A673 (cell line): ENCODE measurements around the gene VPS11. TPM values are rescaled to one million over a fixed set of nuclear protein-coding genes. Genes with fewer than 3 reads are reported as not detected.

Experiments
- BruUV-seq: library from RNA; stranded (reverse); fragments of 400-500 nt; replicated peaks from 2 replicates; lab custom pipeline; 2021; lab: Mats Ljungman, UMichigan
- CTCF ChIA-PET: fragments of 300-600 bp; sonication (Branson Sonifier 250); formaldehyde crosslinking; loops from one replicate; lab custom pipeline; 2022; ENCODE audit warnings: antibody characterized with exemption; lab: Charles Lee
- POLR2A ChIA-PET: fragments of 300-600 bp; sonication (Branson Sonifier 250); formaldehyde crosslinking; loops from one replicate; lab custom pipeline; 2022; ENCODE audit warnings: antibody characterized with exemption; ENCODE audit not compliant: low non-redundant PET; lab: Charles Lee
- DNase-seq: peaks from one replicate; pipeline ENCODE4 v3.0.0-alpha.2; 2015; ENCODE audit warnings: low spot score
- H3K27ac ChIP-seq: fragments of 200-600 bp; sonication (generic); 2 replicates; pipeline ENCODE4 v1.5.1; 2016; ENCODE audit warnings: mixed run types, low read depth, mild to moderate bottlenecking, mixed read lengths, antibody characterized with exemption, low read length; ENCODE audit not compliant: poor library complexity, severe bottlenecking
- H3K27me3 ChIP-seq: fragments of 200-600 bp; sonication (generic); replicated peaks from 2 replicates; pipeline ENCODE4 v1.6.1; 2017; ENCODE audit warnings: mixed run types, low read depth, mild to moderate bottlenecking, mixed read lengths, antibody characterized with exemption, low read length; ENCODE audit not compliant: insufficient read depth, poor library complexity
- H3K36me3 ChIP-seq: fragments of 200-600 bp; sonication (generic); 2 replicates; pipeline ENCODE4 v1.6.1; 2016; ENCODE audit warnings: mixed run types, mild to moderate bottlenecking, mixed read lengths, antibody characterized with exemption, low read length; ENCODE audit not compliant: insufficient read depth, poor library complexity, severe bottlenecking
- H3K4me1 ChIP-seq: fragments of 200-600 bp; sonication (generic); 2 replicates; pipeline ENCODE4 v1.6.1; 2017; ENCODE audit warnings: mixed run types, mild to moderate bottlenecking, mixed read lengths, antibody characterized with exemption, low read length; ENCODE audit not compliant: insufficient read depth, poor library complexity, severe bottlenecking
- H3K4me3 ChIP-seq: fragments of 200-600 bp; sonication (generic); 2 replicates; pipeline ENCODE4 v1.5.1; 2016; ENCODE audit warnings: low read depth, mixed run types, mild to moderate bottlenecking, mixed read lengths, low read length; ENCODE audit not compliant: poor library complexity, severe bottlenecking
- H3K9me3 ChIP-seq: fragments of 200-600 bp; sonication (generic); 2 replicates; pipeline ENCODE4 v1.6.1; 2016; ENCODE audit warnings: mixed run types, low read depth, mild to moderate bottlenecking, mixed read lengths, antibody characterized with exemption, low read length; ENCODE audit not compliant: poor library complexity, severe bottlenecking
- EZH2 ChIP-seq: fragments of 200-600 bp; sonication (generic); IDR thresholded peaks from 2 replicates; pipeline ENCODE4 v1.6.1; 2017; ENCODE audit warnings: borderline replicate concordance, low read depth, mild to moderate bottlenecking, mixed read lengths, antibody characterized with exemption, low read length; ENCODE audit not compliant: poor library complexity, severe bottlenecking
- intact Hi-C: fragments of 100-400 bp; cut with micrococcal nuclease; formaldehyde crosslinking; loops from one replicate; pipeline ENCODE4 v1.10.0; 2022; ENCODE audit not compliant: unreplicated experiment
- total RNA-seq: library from RNA; stranded (reverse); gene quantifications from 2 replicates; pipeline ENCODE4 v1.2.3, GENCODE V29; 2021
- TF ChIP-seq, protein P1 (sequence below): fragments of 300-800, 200-600 bp; sonication (generic); conservative IDR thresholded peaks from 2 replicates; pipeline ENCODE4 v1.5.1; 2017; ENCODE audit warnings: low read depth, mild to moderate bottlenecking, antibody characterized with exemption, low read length, moderate library complexity, mixed read lengths

The VPS11 gene
- total RNA-seq, 1 experiment from 2014 or later, result 26.7 TPM

DNA sequence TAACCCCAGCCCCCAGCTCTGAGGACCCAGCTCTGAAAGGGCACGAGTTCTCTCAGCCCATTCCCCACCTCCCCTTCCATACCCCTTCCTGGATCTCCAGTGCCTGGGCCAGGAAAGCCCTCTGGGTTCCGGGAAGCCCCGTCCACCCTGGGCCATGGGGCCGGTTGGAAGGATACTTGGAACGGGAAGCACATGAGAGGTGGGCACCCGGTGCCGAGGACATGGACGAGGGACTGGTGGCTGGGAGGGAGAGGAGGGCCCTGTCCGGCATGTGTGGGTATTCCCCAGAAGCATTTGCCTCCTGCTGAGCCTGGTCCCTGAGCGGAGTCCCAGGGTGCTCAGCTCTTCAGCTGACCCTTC, 48.6 kb downstream of the VPS11 start:
- no peaks in the 10 kb centered on the region for H3K9me3 ChIP-seq
- TF ChIP-seq, protein P1, sequence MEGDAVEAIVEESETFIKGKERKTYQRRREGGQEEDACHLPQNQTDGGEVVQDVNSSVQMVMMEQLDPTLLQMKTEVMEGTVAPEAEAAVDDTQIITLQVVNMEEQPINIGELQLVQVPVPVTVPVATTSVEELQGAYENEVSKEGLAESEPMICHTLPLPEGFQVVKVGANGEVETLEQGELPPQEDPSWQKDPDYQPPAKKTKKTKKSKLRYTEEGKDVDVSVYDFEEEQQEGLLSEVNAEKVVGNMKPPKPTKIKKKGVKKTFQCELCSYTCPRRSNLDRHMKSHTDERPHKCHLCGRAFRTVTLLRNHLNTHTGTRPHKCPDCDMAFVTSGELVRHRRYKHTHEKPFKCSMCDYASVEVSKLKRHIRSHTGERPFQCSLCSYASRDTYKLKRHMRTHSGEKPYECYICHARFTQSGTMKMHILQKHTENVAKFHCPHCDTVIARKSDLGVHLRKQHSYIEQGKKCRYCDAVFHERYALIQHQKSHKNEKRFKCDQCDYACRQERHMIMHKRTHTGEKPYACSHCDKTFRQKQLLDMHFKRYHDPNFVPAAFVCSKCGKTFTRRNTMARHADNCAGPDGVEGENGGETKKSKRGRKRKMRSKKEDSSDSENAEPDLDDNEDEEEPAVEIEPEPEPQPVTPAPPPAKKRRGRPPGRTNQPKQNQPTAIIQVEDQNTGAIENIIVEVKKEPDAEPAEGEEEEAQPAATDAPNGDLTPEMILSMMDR, result no peak
- TF ChIP-seq EZH2, result no peak
- H3K27ac ChIP-seq, result no peak overlapping the region
- intact Hi-C loops, result no loop called here
- H3K4me3 ChIP-seq, result no peak overlapping the region
- no TSS peak for BruUV-seq
- peaks cover 24% of the 10 kb centered on the region for H3K36me3 ChIP-seq
- ChIA-PET POLR2A (no interaction called here), CTCF (no interaction called here)
- no peaks in the 10 kb centered on the region for H3K27me3 ChIP-seq
- no peak for DNase-seq
- peaks cover 6% of the 10 kb centered on the region for H3K4me1 ChIP-seq

DNA sequence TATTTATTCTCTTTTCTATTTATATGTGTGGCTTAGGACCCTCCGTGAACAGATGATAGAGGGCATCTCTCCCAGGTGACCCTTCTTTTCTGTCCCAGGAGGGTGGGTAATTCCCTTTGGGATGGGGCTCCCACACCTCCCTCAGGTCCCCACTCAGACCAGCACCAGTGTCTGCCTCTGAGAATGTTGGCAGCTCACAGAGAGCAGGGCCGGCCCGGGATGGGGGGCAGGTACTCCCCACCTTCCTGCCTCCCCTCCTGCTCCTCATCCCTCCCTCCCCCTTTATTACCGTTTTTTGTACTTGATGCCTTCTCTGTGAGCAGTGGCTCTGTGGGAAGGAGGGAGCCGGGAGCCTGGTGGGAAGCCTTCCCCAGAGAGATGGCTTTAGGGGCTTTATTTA, 49.0 kb downstream of the VPS11 start:
- ChIA-PET POLR2A (no interaction called here), CTCF (no interaction called here)
- Histone ChIP-seq H3K27me3 (no peaks in the 10 kb centered on the region), H3K4me1 (peaks cover 6% of the 10 kb centered on the region), H3K4me3 (no peak overlapping the region), H3K36me3 (peaks cover 21% of the 10 kb centered on the region), H3K9me3 (no peaks in the 10 kb centered on the region), H3K27ac (no peak overlapping the region)
- DNase-seq, result no peak
- TF ChIP-seq, protein P1, result no peak
- no peak for TF ChIP-seq EZH2
- intact Hi-C loops, result no loop called here
- BruUV-seq, result no TSS peak

DNA sequence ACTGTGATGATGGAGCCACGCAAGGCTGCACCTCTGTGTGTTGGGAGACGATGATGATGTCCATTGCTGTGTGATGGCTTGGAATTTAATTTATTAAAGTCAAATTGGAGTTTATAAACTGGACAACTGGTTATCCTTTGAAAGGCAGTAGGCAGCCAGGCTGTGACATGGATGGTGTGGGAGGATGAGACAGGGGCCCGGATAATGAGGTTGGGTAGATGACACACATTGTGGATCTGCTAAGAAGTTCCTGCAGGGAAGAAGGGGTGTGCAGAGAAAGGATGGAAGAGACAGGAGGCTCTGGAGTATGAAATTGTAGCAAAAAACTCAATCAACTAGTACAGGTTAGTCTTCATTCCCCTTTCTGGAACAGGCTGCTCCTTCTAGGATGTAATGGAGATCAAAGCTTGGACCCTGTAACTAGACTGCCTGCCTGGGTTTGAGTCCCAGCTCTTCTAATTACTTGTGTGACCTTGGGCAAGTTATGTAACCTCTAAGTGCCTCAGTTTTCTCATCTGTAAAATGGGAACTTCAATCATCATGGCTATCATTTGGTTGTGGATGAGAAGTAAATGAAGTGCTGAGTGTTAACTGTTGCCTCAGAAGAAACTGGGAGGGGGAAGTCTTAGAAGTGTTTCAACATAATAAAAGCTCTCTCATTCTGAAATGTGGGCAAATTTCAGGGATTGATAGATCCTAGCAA, 49.5 kb downstream of the VPS11 start:
- ChIA-PET POLR2A (no interaction called here), CTCF (no interaction called here)
- intact Hi-C loops, result no loop called here

More for the DNA sequence above, 49.5 kb downstream of the VPS11 start:
- no peak for DNase-seq
- Histone ChIP-seq H3K27ac (no peak overlapping the region), H3K36me3 (peaks cover 18% of the 10 kb centered on the region), H3K9me3 (no peaks in the 10 kb centered on the region), H3K4me1 (peaks cover 7% of the 10 kb centered on the region), H3K27me3 (no peaks in the 10 kb centered on the region), H3K4me3 (no peak overlapping the region)
- no TSS peak for BruUV-seq
- TF ChIP-seq, protein P1, result no peak
- TF ChIP-seq EZH2, result no peak
